HepG2 (cell line): ENCODE data around the gene ST6GAL2. TPM values are rescaled to one million over a fixed set of nuclear protein-coding genes. Genes with fewer than 3 reads are reported as not detected.

Experiments used
- ATAC-seq: fragments of 200-7000 bp; cut with Tn5 transposase; 3 replicates; pipeline ENCODE4 v1.9.1; 2020; ENCODE audit warnings: mild to moderate bottlenecking, moderate library complexity
- BruUV-seq: library from RNA; stranded (reverse); fragments of 400-500 nt; replicated peaks from 2 replicates; lab custom pipeline; 2021; lab: Mats Ljungman, UMichigan
- CTCF ChIA-PET: fragments of 300-600 bp; formaldehyde crosslinking; extraction: SDS; loops from one replicate; lab custom pipeline; 2021; ENCODE audit warnings: low total read pairs, inconsistent platforms, low intra/inter-chr PET ratio; lab: Yijun Ruan, JAX
- POLR2A ChIA-PET: fragments of 350-600 bp; sonication (Branson Sonifier 250); formaldehyde crosslinking; loops from one replicate; lab custom pipeline; 2020; ENCODE audit warnings: antibody characterized with exemption, inconsistent platforms; lab: Yijun Ruan, JAX
- DNase-seq: peaks from one replicate; pipeline ENCODE4 v3.0.0-alpha.2; 2015; ENCODE audit warnings: low spot score
- FAIRE-seq: peaks from 3 replicates; lab custom pipeline; 2011; peaks lifted over from hg19 to GRCh38; lab: Jason Lieb, UNC
- H2AFZ ChIP-seq: one replicate; pipeline ENCODE4 v1.6.1; 2011; ENCODE audit warnings: low read length, inconsistent platforms
- H3K27ac ChIP-seq: fragments of 300-600 bp; 3 replicates; pipeline ENCODE4 v1.8.0; 2011; ENCODE audit warnings: mixed run types, mild to moderate bottlenecking, mixed read lengths, low read length, inconsistent platforms; ENCODE audit not compliant: insufficient read depth; ENCODE audit errors: extremely low read length
- H3K27me3 ChIP-seq, 2 experiments: fragments of 200-600 bp in 1 of 2; 2 replicates in 1 of 2; 3 replicates in 1 of 2; pipeline versions ENCODE4 v1.6.0 to v1.8.0; 2011; ENCODE audit warnings: low read length in 2 of 2, mild to moderate bottlenecking in 2 of 2, moderate library complexity in 2 of 2, inconsistent platforms in 1 of 2; ENCODE audit not compliant: insufficient read depth in 2 of 2, control insufficient read depth in 1 of 2
- H3K36me3 ChIP-seq, 2 experiments: fragments of 200-600 bp in 1 of 2; replicated peaks in 1 of 2; 2 replicates in 1 of 2; 3 replicates in 1 of 2; pipeline versions ENCODE4 v1.5.1 to v1.8.0; 2011; ENCODE audit warnings: low read length in 2 of 2, inconsistent platforms in 1 of 2; ENCODE audit not compliant: insufficient read depth in 2 of 2, control insufficient read depth in 1 of 2
- H3K4me1 ChIP-seq: 2 replicates; pipeline ENCODE4 v1.5.1; 2012; ENCODE audit warnings: low read length, inconsistent platforms; ENCODE audit not compliant: insufficient read depth
- H3K4me2 ChIP-seq: 2 replicates; pipeline ENCODE4 v1.6.0; 2011; ENCODE audit warnings: low read depth, low read length, inconsistent platforms
- H3K4me3 ChIP-seq, 3 experiments: fragments of 200-600 bp in 1 of 3; sonication (generic), shearing (Covaris generic) in 1 of 3; replicated peaks in 1 of 3; 2 replicates each; pipeline ENCODE4 v1.5.1; 2011 to 2016; ENCODE audit warnings: low read length in 3 of 3, inconsistent platforms in 2 of 3, low read depth in 2 of 3, mild to moderate bottlenecking in 2 of 3, control low read depth in 1 of 3, mixed read lengths in 1 of 3; ENCODE audit not compliant: insufficient read depth in 1 of 3
- H3K79me2 ChIP-seq: one replicate; pipeline ENCODE4 v1.6.1; 2011; ENCODE audit warnings: low read length, inconsistent platforms; ENCODE audit not compliant: insufficient read depth
- H3K9ac ChIP-seq: 2 replicates; pipeline ENCODE4 v1.6.0; 2011; ENCODE audit warnings: mild to moderate bottlenecking, low read depth, low read length, inconsistent platforms; ENCODE audit not compliant: insufficient read depth
- H3K9me3 ChIP-seq: 2 replicates; pipeline ENCODE4 v1.5.1; 2012; ENCODE audit warnings: mild to moderate bottlenecking, low read length
- H4K20me1 ChIP-seq: 2 replicates; pipeline ENCODE4 v1.6.0; 2011; ENCODE audit warnings: inconsistent platforms, mild to moderate bottlenecking, low read length, moderate library complexity; ENCODE audit not compliant: insufficient read depth
- ATF7 ChIP-seq, 2 experiments: fragments of 450-650 bp in 1 of 2; sonication (generic) in 1 of 2; formaldehyde crosslinking in 1 of 2; IDR thresholded peaks; 2 replicates each; pipeline versions ENCODE4 v1.4.0 to v1.6.1; 2016 to 2020; ENCODE audit warnings: antibody characterized with exemption in 1 of 2, mild to moderate bottlenecking in 1 of 2, missing genetic modification reagents in 1 of 2
- CREB1 ChIP-seq, 2 experiments: fragments of 450-650 bp in 1 of 2; IDR thresholded peaks; 2 replicates each; pipeline ENCODE4 v1.6.1; 2016 to 2017; ENCODE audit warnings: control low read depth in 1 of 2, mild to moderate bottlenecking in 1 of 2, missing compliant biosample characterization in 1 of 2, missing genetic modification characterization in 1 of 2
- ZKSCAN1 ChIP-seq: fragments of 150-350 bp; IDR thresholded peaks from 2 replicates; pipeline ENCODE4 v1.6.1; 2014; ENCODE audit warnings: low read length
- ZNF180 ChIP-seq: sonication (generic); formaldehyde crosslinking; IDR thresholded peaks from 2 replicates; pipeline ENCODE4 v1.4.0; 2020; ENCODE audit warnings: low read depth, missing genetic modification reagents, borderline replicate concordance
- WGBS: methylation state at CpG from one replicate; pipeline ENCODE4 v1.1.6; 2017; ENCODE audit warnings: low lambda C conversion rate; 5-methylcytosine and 5-hydroxymethylcytosine counted together
- in situ Hi-C: cut with HindIII; loops from 2 replicates; pipeline ENCODE4 v1.10.0; 2017; ENCODE audit warnings: low pct_unique_long_range_greater_than_20kb; ENCODE audit not compliant: extremely low pct_ligation_motif_present
- intact Hi-C: fragments of 100-400 bp; cut with micrococcal nuclease; formaldehyde crosslinking; loops from one replicate; pipeline ENCODE4 v1.10.0; 2022; ENCODE audit not compliant: unreplicated experiment
- polyA plus RNA-seq, 8 experiments: library from polyadenylated mRNA; depleted of rRNA in 3 of 8; stranded (reverse) in 7 of 8; unstranded in 1 of 8; fragments of >200 nt; fragmentation: Illumina TruSeq in 4 of 8; extraction: Trizol in 4 of 8; gene quantifications; 2 replicates each; pipeline versions ENCODE4 v1.2.1 to v1.2.3, GENCODE V29; 2011 to 2016; ENCODE audit warnings: low read depth in 4 of 8, missing spikeins in 1 of 8, mixed read lengths in 1 of 8; ENCODE audit not compliant: insufficient read depth in 1 of 8
- total RNA-seq, 5 experiments: library from RNA; depleted of rRNA; stranded (reverse); fragments of >200 nt; fragmentation: Illumina TruSeq; extraction: Trizol; gene quantifications; 2 replicates each; pipeline ENCODE4 v1.2.3, GENCODE V29; 2016; ENCODE audit warnings: low read depth in 1 of 5
- TF ChIP-seq, protein P1 (sequence below): sonication (generic); formaldehyde crosslinking; IDR thresholded peaks from 2 replicates; pipeline ENCODE4 v1.5.0; 2020; ENCODE audit warnings: mild to moderate bottlenecking, missing genetic modification reagents

ST6GAL2 gene
- total and polyA plus RNA-seq, 2 of the 13 experiments (the other 11 are each of a cell fraction or from before 2014, with no cell fraction given), result not detected

DNA sequence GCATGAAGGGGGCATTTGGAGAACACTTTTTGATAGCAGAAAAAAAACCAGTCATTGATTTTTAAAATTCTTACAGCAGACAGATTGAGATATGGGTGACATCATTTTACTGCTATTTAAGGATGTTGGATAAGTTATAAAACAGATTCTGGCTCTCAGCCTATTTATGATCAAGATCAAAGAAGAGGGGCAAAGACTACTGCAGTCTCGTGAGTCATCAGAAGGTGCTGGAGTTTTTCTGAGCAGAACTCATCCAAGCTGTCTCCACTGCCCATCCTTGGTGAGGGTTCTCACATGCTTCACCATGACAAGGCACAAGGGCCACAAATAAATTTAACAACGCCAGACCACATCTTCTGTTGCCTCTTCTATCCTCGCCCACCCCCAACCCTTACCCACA, 58.8 kb downstream of the ST6GAL2 start:
- no peak for FAIRE-seq
- in situ Hi-C loops (no loop called here), intact Hi-C loops (no loop called here)
- Histone ChIP-seq H3K9ac (no peak overlapping the region), H3K4me2 (no peak overlapping the region), H3K36me3 (no peaks in the 10 kb centered on the region), H3K27me3 (no peaks in the 10 kb centered on the region), H4K20me1 (no peaks in the 10 kb centered on the region), H3K27ac (no peak overlapping the region), H3K4me1 (no peaks in the 10 kb centered on the region), H3K4me3 (no peak overlapping the region), H3K79me2 (no peaks in the 10 kb centered on the region), H2AFZ (no peak overlapping the region), H3K9me3 (no peaks in the 10 kb centered on the region)
- ATAC-seq, result no peak
- no peak for DNase-seq
- ChIA-PET CTCF (no interaction called here), POLR2A (no interaction called here)
- TF ChIP-seq, protein P1, sequence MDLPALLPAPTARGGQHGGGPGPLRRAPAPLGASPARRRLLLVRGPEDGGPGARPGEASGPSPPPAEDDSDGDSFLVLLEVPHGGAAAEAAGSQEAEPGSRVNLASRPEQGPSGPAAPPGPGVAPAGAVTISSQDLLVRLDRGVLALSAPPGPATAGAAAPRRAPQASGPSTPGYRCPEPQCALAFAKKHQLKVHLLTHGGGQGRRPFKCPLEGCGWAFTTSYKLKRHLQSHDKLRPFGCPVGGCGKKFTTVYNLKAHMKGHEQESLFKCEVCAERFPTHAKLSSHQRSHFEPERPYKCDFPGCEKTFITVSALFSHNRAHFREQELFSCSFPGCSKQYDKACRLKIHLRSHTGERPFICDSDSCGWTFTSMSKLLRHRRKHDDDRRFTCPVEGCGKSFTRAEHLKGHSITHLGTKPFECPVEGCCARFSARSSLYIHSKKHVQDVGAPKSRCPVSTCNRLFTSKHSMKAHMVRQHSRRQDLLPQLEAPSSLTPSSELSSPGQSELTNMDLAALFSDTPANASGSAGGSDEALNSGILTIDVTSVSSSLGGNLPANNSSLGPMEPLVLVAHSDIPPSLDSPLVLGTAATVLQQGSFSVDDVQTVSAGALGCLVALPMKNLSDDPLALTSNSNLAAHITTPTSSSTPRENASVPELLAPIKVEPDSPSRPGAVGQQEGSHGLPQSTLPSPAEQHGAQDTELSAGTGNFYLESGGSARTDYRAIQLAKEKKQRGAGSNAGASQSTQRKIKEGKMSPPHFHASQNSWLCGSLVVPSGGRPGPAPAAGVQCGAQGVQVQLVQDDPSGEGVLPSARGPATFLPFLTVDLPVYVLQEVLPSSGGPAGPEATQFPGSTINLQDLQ (CRISPR knock-in tag), result no peak
- peak; percentile 62 for TF ChIP-seq ATF7 (IDR thresholded peaks at IDR 0.05)
- no peak for TF ChIP-seq ATF7 (CRISPR knock-in tag; IDR thresholded peaks at IDR 0.05)
- TF ChIP-seq CREB1 (IDR thresholded peaks at IDR 0.05), result peak; percentile 38; the same call in 1 of the 2 replicates
- no peak for TF ChIP-seq CREB1 (CRISPR knock-in tag; IDR thresholded peaks at IDR 0.05)
- BruUV-seq, result no TSS peak
- WGBS, result 4% methylated on average over 3 of the region's 3 CpGs

DNA sequence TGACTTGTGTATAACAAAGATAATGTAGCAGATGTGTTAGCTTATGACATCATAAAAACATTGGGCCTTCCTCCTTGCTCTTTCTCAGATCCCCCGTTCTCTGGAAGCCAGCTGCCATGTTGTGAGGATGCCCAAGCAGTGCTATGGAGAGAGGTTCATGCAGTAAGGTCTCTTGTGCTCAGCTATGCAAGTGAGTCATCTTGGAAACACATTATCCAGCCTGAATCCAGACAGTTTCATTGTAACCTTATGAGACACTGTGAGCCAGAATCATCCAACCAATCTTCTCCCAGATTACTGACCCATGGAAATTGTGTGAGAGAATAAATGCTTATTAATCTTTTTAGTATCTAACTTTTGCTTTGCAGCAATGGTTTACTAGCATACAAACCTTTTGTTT, 60.8 kb downstream of the ST6GAL2 start:
- TF ChIP-seq ZKSCAN1 (no peak), ZNF180 (CRISPR knock-in tag) (no peak), ATF7 (IDR thresholded peaks at IDR 0.05) (peak; percentile 63), ATF7 (CRISPR knock-in tag; IDR thresholded peaks at IDR 0.05) (no peak)
- no peaks in the 10 kb centered on the region for H3K36me3 ChIP-seq
- no peak for ATAC-seq
- no peaks in the 10 kb centered on the region for H3K4me1 ChIP-seq
- DNase-seq, result no peak
- no peak overlapping the region for H3K4me2 ChIP-seq
- H3K27ac ChIP-seq, result no peak overlapping the region
- ChIA-PET POLR2A (no interaction called here), CTCF (no interaction called here)
- 0% methylated on average over 1 of the region's 1 CpG for WGBS
- intact Hi-C loops, result no loop called here
- no peak overlapping the region for H2AFZ ChIP-seq
- H3K27me3 ChIP-seq, result no peaks in the 10 kb centered on the region
- no peaks in the 10 kb centered on the region for H4K20me1 ChIP-seq
- in situ Hi-C loops, result no loop called here
- BruUV-seq, result no TSS peak
- no peaks in the 10 kb centered on the region for H3K79me2 ChIP-seq
- no peak overlapping the region for H3K4me3 ChIP-seq
- H3K9me3 ChIP-seq, result no peaks in the 10 kb centered on the region
- FAIRE-seq, result no peak
- H3K9ac ChIP-seq, result no peak overlapping the region
